HG02571 (cell line): ENCODE measurements around the gene SPECC1L.
"Not testable (repeated sequence)": the region's sequence is repeated elsewhere in the genome, so short reads cannot be mapped to it uniquely, and the experiment has no call there.

Experiments used
- ATAC-seq: cut with Tn5 transposase; IDR thresholded peaks from one replicate; pipeline ENCODE4 v1.9.1; 2021; ENCODE audit warnings: mild to moderate bottlenecking, moderate library complexity; ENCODE audit not compliant: unreplicated experiment

SPECC1L gene

GRCh38 chr22:24247011-24247507 lies 23.6 kb upstream of the SPECC1L start:
- no peak for ATAC-seq

- ATAC-seq = no peak
Observed at GRCh38 chr22:24247564-24248344, 22.9 kb upstream of the SPECC1L start.

DNA sequence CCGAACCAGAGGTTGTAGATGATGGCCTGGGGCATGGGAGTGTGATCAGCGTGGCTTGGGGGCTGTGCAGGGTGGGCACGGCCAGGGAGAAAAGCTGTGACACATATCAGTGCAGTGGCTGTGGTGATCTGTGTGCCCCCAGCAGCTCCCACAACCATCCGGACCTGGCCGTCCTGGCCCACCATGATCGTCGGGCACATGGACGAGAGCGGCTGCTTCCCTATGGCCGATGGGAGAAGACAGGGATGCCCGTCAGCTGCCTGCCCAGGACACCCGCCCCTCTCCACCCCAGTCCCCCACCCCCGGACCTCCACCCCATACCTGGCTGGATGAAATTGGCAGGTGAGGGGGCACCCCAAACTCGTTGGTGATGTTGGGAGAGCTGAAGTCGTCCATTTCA lies 22.0 kb upstream of the SPECC1L start:
- ATAC-seq = not testable (repeated sequence)

- not testable (repeated sequence) for ATAC-seq
Observed at GRCh38 chr22:24249413-24249812, 21.2 kb upstream of the SPECC1L start.

DNA sequence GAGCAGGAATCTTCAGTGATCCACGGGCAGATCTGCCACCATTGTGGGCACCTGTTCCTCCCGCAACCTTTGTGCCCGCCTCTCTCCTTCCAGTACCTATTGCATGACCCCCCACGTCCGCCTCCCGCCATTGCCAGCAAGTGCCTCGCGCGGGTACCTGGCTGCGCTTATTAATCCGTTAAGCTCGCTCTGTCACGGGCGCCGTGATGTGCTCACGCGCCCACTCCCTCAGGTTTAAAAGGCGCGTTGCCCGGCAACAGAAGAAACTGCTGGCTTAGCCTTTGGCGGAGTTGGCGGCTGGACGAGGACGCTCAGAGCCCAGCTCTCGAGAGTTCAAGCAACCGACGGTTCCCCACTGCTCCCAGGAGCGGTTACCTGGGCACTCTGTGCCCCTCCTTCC lies 19.3 kb upstream of the SPECC1L start:
- not testable (repeated sequence) for ATAC-seq

DNA sequence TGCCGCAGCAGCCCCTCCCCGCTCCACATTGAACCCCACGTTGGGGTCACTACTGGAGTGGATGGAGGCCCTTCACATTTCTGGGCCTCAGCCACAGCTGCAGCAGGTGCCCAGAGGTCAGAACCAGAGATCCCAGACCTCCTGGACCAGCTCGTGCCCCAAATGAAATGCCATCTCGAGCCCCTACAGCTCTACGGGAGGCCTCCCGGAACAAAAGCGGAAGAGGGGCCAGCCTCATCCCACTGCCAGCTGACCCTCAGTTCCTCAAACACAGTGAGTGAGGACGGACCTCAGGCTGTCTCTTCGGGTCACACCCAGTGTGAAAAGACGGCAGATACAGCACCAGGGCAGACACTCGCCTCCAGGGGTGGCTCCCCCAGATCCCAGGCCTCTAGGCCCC lies 17.5 kb upstream of the SPECC1L start:
- ATAC-seq = not testable (repeated sequence)

- not testable (repeated sequence) for ATAC-seq
Observed at GRCh38 chr22:24256136-24256535, 14.5 kb upstream of the SPECC1L start.

GRCh38 chr22:24256736-24257135 lies 13.9 kb upstream of the SPECC1L start:
- ATAC-seq = not testable (repeated sequence)

- ATAC-seq = not testable (repeated sequence)
Observed at GRCh38 chr22:24259459-24259858, 11.2 kb upstream of the SPECC1L start.

DNA sequence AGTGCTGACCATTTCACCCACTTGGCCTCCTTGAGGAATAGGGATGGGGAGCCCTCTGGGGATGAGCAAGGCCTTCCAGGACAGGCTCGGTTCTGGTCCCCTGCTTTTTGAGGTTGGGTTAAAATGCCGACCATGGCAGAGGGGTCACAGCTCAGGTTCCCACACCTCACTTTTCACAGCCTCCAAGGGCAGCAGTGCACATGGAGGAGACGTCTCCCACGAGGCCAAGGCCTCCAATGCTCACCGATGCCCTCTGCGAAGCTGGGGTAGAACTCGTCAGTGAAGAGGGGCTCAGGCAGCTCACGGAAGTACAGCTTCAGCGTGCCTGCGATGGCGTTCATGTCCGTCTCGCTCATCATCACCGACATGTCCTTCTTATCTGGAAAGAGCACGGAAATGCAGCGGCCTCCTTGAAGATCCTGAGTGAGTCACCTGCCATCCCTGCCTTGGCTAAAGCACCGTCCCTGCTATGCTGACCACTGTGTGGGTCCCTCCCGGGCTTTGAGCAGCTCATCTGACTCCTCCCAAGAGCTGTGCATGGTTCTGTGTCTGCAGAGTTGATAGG lies 8.4 kb upstream of the SPECC1L start:
- ATAC-seq = not testable (repeated sequence)

DNA sequence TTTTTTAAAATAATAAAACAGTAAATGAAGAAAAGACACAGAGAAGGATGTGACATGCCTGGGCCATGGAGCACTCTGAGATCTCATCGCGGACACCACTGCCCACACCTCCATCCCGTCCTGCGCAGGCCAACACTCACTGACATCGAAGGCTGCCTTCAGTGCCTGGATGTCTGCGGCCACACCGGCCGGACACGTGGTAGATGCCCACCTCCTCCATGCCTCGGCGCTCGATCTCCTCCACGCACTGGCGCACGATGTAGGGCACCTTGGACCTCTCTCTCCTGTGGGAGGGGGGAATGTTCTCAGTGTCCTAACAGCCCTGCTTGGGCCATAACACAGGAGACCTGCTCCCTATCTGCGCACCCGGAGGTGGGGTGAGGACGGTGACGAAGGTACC lies 7.2 kb upstream of the SPECC1L start:
- ATAC-seq = not testable (repeated sequence)

DNA sequence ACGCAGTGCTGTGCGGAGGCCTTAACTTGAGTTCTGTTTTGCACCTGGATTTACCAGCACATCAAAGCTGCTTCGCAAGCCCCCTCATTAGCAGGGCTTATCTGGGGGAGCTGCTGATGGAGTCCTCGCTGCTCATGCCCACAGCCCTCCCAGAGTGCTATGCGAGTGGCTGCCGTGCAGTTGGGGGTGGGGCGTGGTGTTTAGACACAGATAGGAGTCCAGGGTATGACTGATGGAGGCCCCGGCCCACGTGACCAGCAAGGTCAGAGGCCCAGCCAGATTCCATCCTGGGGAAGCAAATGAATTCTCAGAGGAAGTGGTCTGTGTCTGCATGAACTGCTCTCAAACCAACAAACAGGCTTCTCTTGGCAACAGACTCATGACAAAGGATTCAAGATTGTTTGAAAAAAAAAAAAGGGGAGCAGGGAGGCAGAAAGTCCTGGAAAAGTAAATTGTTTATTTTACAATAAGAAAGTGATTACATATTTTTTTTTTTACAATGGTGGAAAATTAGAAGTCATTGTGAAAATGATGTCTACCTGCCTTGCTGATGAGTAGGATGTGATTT lies 6.2 kb upstream of the SPECC1L start:
- ATAC-seq = not testable (repeated sequence)

DNA sequence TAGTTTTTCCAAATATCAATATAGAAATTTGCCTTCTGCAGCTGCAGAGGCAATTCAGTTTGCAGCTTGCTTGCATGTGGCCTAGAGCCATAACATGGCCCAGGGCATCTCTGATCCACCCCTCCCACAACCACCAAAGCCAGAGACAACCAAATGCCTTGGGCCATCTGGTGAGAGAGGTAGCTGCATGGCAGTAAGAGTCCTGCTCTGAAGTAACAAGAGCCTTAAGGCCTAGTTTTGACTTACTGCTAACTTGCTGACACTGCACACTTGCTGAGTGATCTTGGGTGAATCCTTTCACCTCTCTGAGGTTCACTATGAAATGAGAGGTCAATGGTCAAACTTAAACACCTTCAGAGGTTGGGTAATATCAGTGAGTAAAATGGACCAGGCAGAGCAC lies 4.9 kb upstream of the SPECC1L start:
- no peak for ATAC-seq

DNA sequence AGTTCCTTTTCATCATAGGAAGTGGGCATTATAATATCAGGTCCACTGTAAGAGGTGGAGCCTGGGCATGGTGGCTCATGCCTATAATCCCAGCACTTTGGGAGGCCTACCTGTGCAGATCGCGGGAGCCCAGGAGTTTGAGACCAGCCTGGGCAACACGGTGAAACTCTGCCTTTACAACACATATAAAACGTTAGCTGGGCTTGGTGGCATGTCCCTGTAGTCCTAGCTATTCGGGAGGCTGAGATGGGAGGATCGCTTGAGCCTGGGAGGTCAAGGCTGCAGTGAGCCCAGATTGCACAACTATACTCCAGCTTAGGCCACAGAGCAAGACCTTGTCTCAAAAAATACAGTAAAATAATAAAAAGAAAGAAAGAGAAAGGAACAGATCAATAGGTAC lies 4.1 kb upstream of the SPECC1L start:
- ATAC-seq = not testable (repeated sequence)

DNA sequence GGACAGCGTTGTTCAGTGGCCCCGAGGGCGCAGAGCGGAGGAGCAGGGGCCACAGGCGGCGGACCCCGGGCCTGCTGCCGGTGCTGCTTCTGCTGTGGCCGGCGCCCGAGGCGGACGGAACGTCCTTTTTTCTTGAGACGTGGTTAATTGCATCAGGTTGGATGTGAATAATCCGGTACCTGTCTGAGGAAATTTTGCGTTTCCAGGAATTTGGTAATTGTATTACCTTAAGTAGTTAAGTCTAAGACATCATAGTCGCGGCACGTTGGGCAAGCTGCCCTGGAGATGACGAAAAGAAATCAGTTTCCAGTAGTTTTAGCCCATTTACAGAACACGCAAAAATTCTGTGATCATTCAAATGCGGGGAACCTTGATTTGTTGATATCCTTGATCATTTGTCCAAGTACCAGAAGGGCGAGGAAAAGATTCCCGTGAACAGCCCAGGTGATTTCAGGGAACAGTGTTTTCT lies 789 bp downstream of the SPECC1L start:
- no peak for ATAC-seq

GRCh38 chr22:24273031-24273430 lies 2.4 kb downstream of the SPECC1L start:
- ATAC-seq = not testable (repeated sequence)

DNA sequence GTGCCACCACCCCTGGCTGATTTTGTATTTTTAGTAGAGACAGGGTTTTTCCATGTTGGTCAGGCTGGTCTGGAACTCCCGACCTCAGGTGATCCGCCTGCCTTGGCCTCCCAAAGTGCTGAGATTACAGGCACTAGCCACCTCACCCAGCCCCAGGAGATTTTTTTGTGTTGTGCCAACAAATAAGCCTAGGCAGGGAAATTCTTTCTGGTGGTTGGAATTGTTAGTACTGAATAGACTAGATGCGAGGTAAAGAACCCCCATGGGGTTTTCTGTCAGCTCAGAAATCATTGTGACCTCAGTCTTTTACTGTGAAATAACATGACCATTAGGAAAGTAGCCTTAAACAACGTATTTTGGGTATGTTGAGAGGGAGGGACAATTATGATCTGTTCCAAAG lies 3.3 kb downstream of the SPECC1L start:
- not testable (repeated sequence) for ATAC-seq

DNA sequence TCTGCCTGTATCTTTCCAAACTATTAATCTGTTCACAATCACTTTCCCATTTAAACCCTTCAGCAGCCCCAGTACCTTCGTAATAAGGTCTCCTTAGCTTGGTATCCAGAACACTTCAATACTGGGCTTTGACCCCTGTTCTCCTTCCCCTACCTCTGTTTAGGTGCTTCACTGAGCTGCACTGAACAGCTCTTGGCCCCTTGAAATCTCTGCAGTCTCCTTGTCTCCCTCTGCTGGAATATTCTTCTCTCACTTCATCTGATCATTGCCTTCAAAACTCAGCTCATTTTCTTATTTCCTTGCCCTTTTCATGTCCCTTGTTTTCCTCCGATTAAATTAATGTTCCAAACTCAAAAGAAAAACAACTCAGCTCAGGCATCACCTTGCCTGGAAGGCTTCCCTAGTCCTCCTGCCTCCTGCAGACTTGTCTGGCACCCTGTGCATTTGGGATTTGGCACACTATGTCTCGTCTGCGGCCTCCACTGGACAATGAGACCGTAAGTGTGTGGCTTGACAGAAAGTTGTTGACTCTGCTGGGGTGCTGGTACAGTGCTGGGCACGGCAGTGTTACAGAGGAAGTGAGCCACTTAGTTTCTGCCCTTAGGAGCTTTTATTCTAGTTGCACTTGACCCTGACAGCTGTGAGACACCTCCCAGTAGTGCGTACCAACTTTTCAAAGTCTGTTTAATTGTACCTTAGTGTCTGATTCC lies 4.2 kb downstream of the SPECC1L start:
- not testable (repeated sequence) for ATAC-seq

DNA sequence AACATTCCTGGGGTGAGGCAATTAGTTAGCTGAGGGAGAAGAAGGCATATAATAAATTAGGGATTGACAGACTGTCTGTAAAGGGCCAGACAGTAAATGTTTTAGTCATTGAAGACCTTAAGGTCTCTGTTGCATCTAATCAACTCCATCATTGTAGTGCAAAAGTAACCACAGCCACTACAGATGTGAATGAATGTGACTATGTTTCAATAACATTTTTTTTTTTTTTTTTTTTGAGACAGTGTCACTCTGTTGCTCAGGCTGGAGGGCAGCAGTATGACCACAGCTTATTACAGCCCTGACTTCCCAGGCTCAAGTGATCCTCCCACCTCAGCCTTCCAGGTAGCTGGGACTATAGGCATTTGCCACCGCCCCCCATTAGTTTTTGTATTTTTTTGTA lies 9.7 kb downstream of the SPECC1L start:
- ATAC-seq = not testable (repeated sequence)

DNA sequence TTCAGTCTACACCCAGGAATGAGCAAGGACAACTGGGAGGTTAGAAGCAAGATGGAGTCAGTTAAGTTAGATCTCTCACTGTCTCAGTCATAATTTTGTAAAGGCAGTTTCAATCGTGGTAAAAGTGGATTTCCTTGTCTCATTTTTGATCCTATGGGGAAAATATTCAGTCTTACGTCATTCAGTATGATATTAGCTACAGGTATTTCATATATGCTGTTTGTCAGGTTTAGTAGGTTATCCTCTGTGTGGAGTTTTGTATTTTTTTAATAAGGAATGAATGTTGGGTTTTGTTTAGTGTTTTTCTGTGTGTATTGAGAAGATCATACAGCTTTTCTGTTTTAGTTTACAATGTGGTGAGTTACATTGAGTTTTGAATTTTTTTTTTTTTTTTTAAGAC lies 11.8 kb downstream of the SPECC1L start:
- ATAC-seq = no peak

GRCh38 chr22:24284747-24285203 lies 14.1 kb downstream of the SPECC1L start:
- ATAC-seq = no peak
